Astrocyte (in vitro differentiated cells and primary cell): Measurements from ENCODE around the gene F2. TPM values are rescaled to one million over a fixed set of nuclear protein-coding genes. Genes with fewer than 3 reads are reported as not detected.

Experiments
- DNase-seq: peaks from one replicate; pipeline ENCODE4 v3.0.0-alpha.2; 2010; ENCODE audit warnings: low read depth
- FAIRE-seq: peaks from 2 replicates; lab custom pipeline; 2011; peaks lifted over from hg19 to GRCh38; lab: Jason Lieb, UNC
- H2AFZ ChIP-seq: 2 replicates; pipeline ENCODE4 v1.6.0; 2012; ENCODE audit warnings: low read depth, low read length, inconsistent platforms
- H3K27ac ChIP-seq: 2 replicates; pipeline ENCODE4 v1.5.1; 2011; ENCODE audit warnings: low read depth, low read length, inconsistent platforms
- H3K27me3 ChIP-seq: 2 replicates; pipeline ENCODE4 v1.6.0; 2011; ENCODE audit warnings: low read length, inconsistent platforms; ENCODE audit not compliant: insufficient read depth
- H3K36me3 ChIP-seq: 2 replicates; pipeline ENCODE4 v1.5.1; 2011; ENCODE audit warnings: low read length, inconsistent platforms; ENCODE audit not compliant: insufficient read depth
- H3K4me1 ChIP-seq: 2 replicates; pipeline ENCODE4 v1.5.1; 2011; ENCODE audit warnings: low read length, inconsistent platforms; ENCODE audit not compliant: insufficient read depth
- H3K4me2 ChIP-seq: 2 replicates; pipeline ENCODE4 v1.6.0; 2012; ENCODE audit warnings: low read length, inconsistent platforms
- H3K4me3 ChIP-seq: 2 replicates; pipeline ENCODE4 v1.5.1; 2011; ENCODE audit warnings: low read depth, mild to moderate bottlenecking, low read length, inconsistent platforms; ENCODE audit not compliant: insufficient read depth
- H3K79me2 ChIP-seq: 2 replicates; pipeline ENCODE4 v1.6.0; 2012; ENCODE audit warnings: mild to moderate bottlenecking, low read length, inconsistent platforms; ENCODE audit not compliant: insufficient read depth
- H3K9ac ChIP-seq: 2 replicates; pipeline ENCODE4 v1.6.0; 2012; ENCODE audit warnings: mild to moderate bottlenecking, low read length, inconsistent platforms
- H3K9me3 ChIP-seq: 2 replicates; pipeline ENCODE4 v1.5.1; 2012; ENCODE audit warnings: low read depth, mild to moderate bottlenecking, low read length, inconsistent platforms; ENCODE audit not compliant: insufficient read depth
- H4K20me1 ChIP-seq: 2 replicates; pipeline ENCODE4 v1.6.0; 2012; ENCODE audit warnings: low read length, inconsistent platforms; ENCODE audit not compliant: insufficient read depth
- H3K27ac Mint-ChIP-seq: one replicate; pipeline ENCODE4 v1.8.0; 2021; ENCODE audit warnings: mild to moderate bottlenecking, mixed read lengths; ENCODE audit not compliant: unreplicated experiment
- H3K27me3 Mint-ChIP-seq: one replicate; pipeline ENCODE4 v1.8.0; 2021; ENCODE audit warnings: low read depth, mixed read lengths; ENCODE audit not compliant: unreplicated experiment
- H3K36me3 Mint-ChIP-seq: one replicate; pipeline ENCODE4 v1.8.0; 2021; ENCODE audit warnings: low read depth, mixed read lengths; ENCODE audit not compliant: unreplicated experiment
- H3K4me1 Mint-ChIP-seq: one replicate; pipeline ENCODE4 v1.8.0; 2021; ENCODE audit warnings: low read depth, mixed read lengths; ENCODE audit not compliant: unreplicated experiment
- H3K4me3 Mint-ChIP-seq: one replicate; pipeline ENCODE4 v1.8.0; 2021; ENCODE audit warnings: mild to moderate bottlenecking, moderate library complexity, mixed read lengths; ENCODE audit not compliant: unreplicated experiment
- H3K9me3 Mint-ChIP-seq: one replicate; pipeline ENCODE4 v1.8.0; 2021; ENCODE audit warnings: mild to moderate bottlenecking, mixed read lengths; ENCODE audit not compliant: unreplicated experiment
- CTCF ChIP-seq: IDR thresholded peaks from 2 replicates; pipeline ENCODE4 v1.5.1; 2011; ENCODE audit warnings: low read depth, mild to moderate bottlenecking, inconsistent platforms, low read length, moderate library complexity; ENCODE audit not compliant: insufficient read depth
- EZH2 ChIP-seq: IDR thresholded peaks from 2 replicates; pipeline ENCODE4 v1.6.1; 2012; ENCODE audit warnings: mild to moderate bottlenecking, low read length, inconsistent platforms; ENCODE audit not compliant: insufficient read depth
- total RNA-seq: library from RNA; stranded (reverse); gene quantifications from 2 replicates; pipeline ENCODE4 v1.2.1, GENCODE V29; 2021

F2 gene
- total RNA-seq, 1 donor from 2014 or later, result 0.57 TPM

GRCh38 chr11:46745995-46746394 lies 27.0 kb downstream of the F2 start:
- Mint-ChIP-seq H3K9me3 (no peaks in the 10 kb centered on the region), H3K36me3 (peaks cover 29% of the 10 kb centered on the region), H3K27me3 (no peaks in the 10 kb centered on the region), H3K27ac (no peak overlapping the region), H3K4me1 (no peaks in the 10 kb centered on the region), H3K4me3 (no peak overlapping the region)
- no peak overlapping the region for H3K4me2 ChIP-seq
- no peaks in the 10 kb centered on the region for H3K79me2 ChIP-seq
- H2AFZ ChIP-seq, result no peak overlapping the region
- TF ChIP-seq EZH2 (no peak), CTCF (no peak)
- H3K27me3 ChIP-seq, result no peaks in the 10 kb centered on the region
- H3K9me3 ChIP-seq, result no peaks in the 10 kb centered on the region
- H3K9ac ChIP-seq, result no peak overlapping the region
- H3K4me3 ChIP-seq, result no peak overlapping the region
- H3K36me3 ChIP-seq, result peaks cover 68% of the 10 kb centered on the region
- DNase-seq (no peak), FAIRE-seq (no peak)
- no peaks in the 10 kb centered on the region for H3K4me1 ChIP-seq
- H3K27ac ChIP-seq, result no peak overlapping the region
- H4K20me1 ChIP-seq, result no peaks in the 10 kb centered on the region

- Histone ChIP-seq H3K4me3 (no peak overlapping the region), H4K20me1 (no peaks in the 10 kb centered on the region), H2AFZ (no peak overlapping the region), H3K9ac (no peak overlapping the region), H3K27me3 (no peaks in the 10 kb centered on the region), H3K4me2 (no peak overlapping the region), H3K9me3 (no peaks in the 10 kb centered on the region), H3K79me2 (no peaks in the 10 kb centered on the region), H3K36me3 (peaks cover 73% of the 10 kb centered on the region), H3K4me1 (no peaks in the 10 kb centered on the region), H3K27ac (no peak overlapping the region)
- DNase-seq (no peak), FAIRE-seq (no peak)
- Mint-ChIP-seq H3K36me3 (peaks cover 27% of the 10 kb centered on the region), H3K27me3 (no peaks in the 10 kb centered on the region), H3K9me3 (no peaks in the 10 kb centered on the region), H3K4me3 (no peak overlapping the region), H3K4me1 (no peaks in the 10 kb centered on the region), H3K27ac (no peak overlapping the region)
- TF ChIP-seq CTCF (no peak), EZH2 (no peak)
Observed at GRCh38 chr11:46747150-46747549, 28.1 kb downstream of the F2 start.

DNA sequence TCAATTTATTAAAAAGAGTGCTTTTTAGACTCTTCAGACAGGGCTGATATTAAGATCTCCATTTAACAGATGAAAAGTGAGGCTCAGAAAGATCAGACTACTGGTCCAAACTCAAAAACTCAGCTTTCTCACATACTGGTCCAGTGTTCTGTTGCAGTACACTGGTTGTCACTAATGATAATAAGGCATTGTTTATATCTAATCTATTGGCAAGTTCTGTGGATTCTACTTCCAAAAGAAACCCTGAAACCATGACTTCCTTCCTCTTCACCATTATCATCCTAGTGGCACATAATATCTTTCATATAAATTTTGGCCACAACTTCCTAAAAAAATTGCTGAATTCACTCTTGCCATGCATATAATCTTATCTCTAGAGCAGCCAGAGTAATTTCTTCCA lies 36.9 kb downstream of the F2 start:
- no peaks in the 10 kb centered on the region for H3K27me3 Mint-ChIP-seq

More for the DNA sequence above, 36.9 kb downstream of the F2 start:
- Mint-ChIP-seq H3K27ac (no peak overlapping the region), H3K36me3 (peaks cover 24% of the 10 kb centered on the region), H3K4me1 (no peaks in the 10 kb centered on the region), H3K9me3 (no peaks in the 10 kb centered on the region), H3K4me3 (no peak overlapping the region)
- DNase-seq (no peak), FAIRE-seq (no peak)
- H3K36me3 ChIP-seq, result peaks cover 59% of the 10 kb centered on the region
- no peaks in the 10 kb centered on the region for H4K20me1 ChIP-seq
- H3K9me3 ChIP-seq, result no peaks in the 10 kb centered on the region
- TF ChIP-seq CTCF (no peak), EZH2 (no peak)
- H3K4me2 ChIP-seq, result no peak overlapping the region
- H3K27ac ChIP-seq, result peak overlapping the region; percentile 3
- H3K27me3 ChIP-seq, result no peaks in the 10 kb centered on the region
- no peaks in the 10 kb centered on the region for H3K4me1 ChIP-seq
- H3K9ac ChIP-seq, result no peak overlapping the region
- H3K4me3 ChIP-seq, result no peak overlapping the region
- no peaks in the 10 kb centered on the region for H3K79me2 ChIP-seq
- no peak overlapping the region for H2AFZ ChIP-seq
